Left colon (tissue), 2 donors: ENCODE results near the gene MDFIC. TPM values are rescaled to one million over a fixed set of nuclear protein-coding genes. Genes with fewer than 3 reads are reported as not detected.

Experiments
- ATAC-seq: fragments of 200-7000 bp; cut with Tn5 transposase; one replicate; pipeline ENCODE4 v1.9.1; 2020; ENCODE audit warnings: mild to moderate bottlenecking, moderate library complexity
- DNase-seq, 2 donors: peaks; one replicate each; pipeline ENCODE4 v3.0.0-alpha.2; 2020
- intact Hi-C, 2 donors: fragments of 100-400 bp; cut with DNase I in 1 of 2; cut with micrococcal nuclease in 1 of 2; formaldehyde crosslinking; loops; one replicate each; pipeline versions ENCODE4 v1.11.2 to v1.14.0; 2022; cut with DNase I, micrococcal nuclease
- total RNA-seq, 2 donors: library from RNA; stranded (reverse); fragmentation: NEBNext Ultra II Directional; extraction: Animal tissue kit (Norgen Biotek cat#: 25700); gene quantifications; one replicate each; pipeline ENCODE4 v1.2.1, GENCODE V29; 2021
- donor health status: DM: no; HTN: no; CAD: no.
- donor health status: DM: yes; HTN: yes; CAD: no.

The MDFIC gene
- total RNA-seq, 2 donors from 2014 or later = 4.8 to 10.9 TPM

- ATAC-seq (no peak), DNase-seq (no peak)
- intact Hi-C loops = no loop called here
Measured at GRCh38 chr7:114923403-114923713, 1.5 kb downstream of the MDFIC start.

GRCh38 chr7:114924038-114924712, 2.3 kb downstream of the MDFIC start:
- DNase-seq = no peak
- intact Hi-C loops = no loop called here
- ATAC-seq = no peak

GRCh38 chr7:114925434-114925833, 3.5 kb downstream of the MDFIC start:
- ATAC-seq (no peak), DNase-seq (no peak)
- intact Hi-C loops = no loop called here

- ATAC-seq (no peak), DNase-seq (no peak)
- intact Hi-C loops = no loop called here
Measured at GRCh38 chr7:114928060-114928459, 6.2 kb downstream of the MDFIC start.

- DNase-seq (no peak), ATAC-seq (no peak)
- intact Hi-C loops = no loop called here
Measured at GRCh38 chr7:114929570-114929969, 7.7 kb downstream of the MDFIC start.

- DNase-seq (no peak), ATAC-seq (no peak)
- intact Hi-C loops = no loop called here
Measured at GRCh38 chr7:114930107-114930661, 8.3 kb downstream of the MDFIC start.

GRCh38 chr7:114930829-114931655, 9.1 kb downstream of the MDFIC start:
- DNase-seq = no peak
- intact Hi-C loops = no loop called here
- ATAC-seq = no peak

GRCh38 chr7:114931656-114932011, 9.7 kb downstream of the MDFIC start:
- ATAC-seq (no peak), DNase-seq (no peak)
- intact Hi-C loops = no loop called here

- ATAC-seq (no peak), DNase-seq (no peak)
- intact Hi-C loops = no loop called here
Measured at GRCh38 chr7:114932991-114933390, 11.1 kb downstream of the MDFIC start.

GRCh38 chr7:114933658-114934057, 11.8 kb downstream of the MDFIC start:
- DNase-seq (no peak), ATAC-seq (no peak)

GRCh38 chr7:114934086-114934485, 12.2 kb downstream of the MDFIC start:
- ATAC-seq = no peak
- DNase-seq = no peak
- intact Hi-C loops = no loop called here

More at GRCh38 chr7:114933658-114934057, 11.8 kb downstream of the MDFIC start:
- intact Hi-C loops = no loop called here

- no peak for DNase-seq
- intact Hi-C loops = no loop called here
- no peak for ATAC-seq
Measured at GRCh38 chr7:114934713-114935112, 12.8 kb downstream of the MDFIC start.

GRCh38 chr7:114936471-114936870, 14.6 kb downstream of the MDFIC start:
- ATAC-seq = no peak
- no peak for DNase-seq
- intact Hi-C loops = no loop called here

- intact Hi-C loops = no loop called here
- ATAC-seq (no peak), DNase-seq (no peak)
Measured at GRCh38 chr7:114937446-114937845, 15.6 kb downstream of the MDFIC start.

- no peak for DNase-seq
- intact Hi-C loops = no loop called here
- no peak for ATAC-seq
Measured at GRCh38 chr7:114938785-114939184, 16.9 kb downstream of the MDFIC start.

- intact Hi-C loops = no loop called here
Measured at GRCh38 chr7:114939484-114940097, 17.7 kb downstream of the MDFIC start.

GRCh38 chr7:114940220-114940619, 18.3 kb downstream of the MDFIC start:
- ATAC-seq (no peak), DNase-seq (no peak)
- intact Hi-C loops = no loop called here

More at GRCh38 chr7:114939484-114940097, 17.7 kb downstream of the MDFIC start:
- DNase-seq (no peak), ATAC-seq (no peak)

GRCh38 chr7:114941692-114942091, 19.8 kb downstream of the MDFIC start:
- ATAC-seq (no peak), DNase-seq (no peak)
- intact Hi-C loops = no loop called here

- intact Hi-C loops = no loop called here
- ATAC-seq (no peak), DNase-seq (no peak)
Measured at GRCh38 chr7:114942446-114943175, 20.7 kb downstream of the MDFIC start.
